Upper lobe of left lung (tissue), 6 donors: ENCODE measurements around the gene TMTC2. TPM values are rescaled to one million over a fixed set of nuclear protein-coding genes. Genes with fewer than 3 reads are reported as not detected.

Experiments used
- ATAC-seq, 2 donors: fragments of 200-7000 bp; cut with Tn5 transposase; one replicate each; pipeline ENCODE4 v1.9.1; 2022; ENCODE audit warnings: mild to moderate bottlenecking in 2 of 2, moderate library complexity in 2 of 2; ENCODE audit not compliant: low FRiP score in 2 of 2
- DNase-seq, 2 donors: peaks; one replicate each; pipeline ENCODE4 v3.0.0-alpha.2; 2019 to 2020
- H3K27ac ChIP-seq, 4 donors: fragments of 200-600 bp; sonication (generic); one replicate each; pipeline ENCODE4 v1.5.1; 2016 to 2019
- H3K27me3 ChIP-seq, 4 donors: fragments of 200-600 bp; sonication (generic); one replicate each; pipeline ENCODE4 v1.5.1; 2017 to 2019
- H3K36me3 ChIP-seq, 4 donors: fragments of 200-600 bp; sonication (generic); one replicate each; pipeline ENCODE4 v1.5.1; 2016 to 2019
- H3K4me1 ChIP-seq, 4 donors: fragments of 200-600 bp; sonication (generic); one replicate each; pipeline ENCODE4 v1.5.1; 2018 to 2019
- H3K4me3 ChIP-seq, 4 donors: fragments of 200-600 bp; sonication (generic); one replicate each; pipeline ENCODE4 v1.5.1; 2017 to 2019; ENCODE audit warnings: mild to moderate bottlenecking in 2 of 4, moderate library complexity in 1 of 4
- H3K9me3 ChIP-seq, 4 donors: fragments of 200-600 bp; sonication (generic); one replicate each; pipeline ENCODE4 v1.5.1; 2018 to 2019
- CTCF ChIP-seq, 6 experiments: fragments of 450-650 bp in 4 of 6; fragments of 200-600 bp in 2 of 6; sonication (generic) in 2 of 6; IDR thresholded peaks; one replicate each; pipeline ENCODE4 v1.5.1; 2016 to 2019; ENCODE audit warnings: antibody characterized with exemption in 6 of 6
- EP300 ChIP-seq, 4 donors: sonication (generic); formaldehyde crosslinking; IDR thresholded peaks; one replicate each; pipeline ENCODE4 v1.5.1; 2017; ENCODE audit warnings: antibody characterized with exemption in 4 of 4, control low read depth in 2 of 4
- POLR2A ChIP-seq, 4 donors: fragments of 450-650 bp; IDR thresholded peaks; one replicate each; pipeline ENCODE4 v1.5.1; 2016 to 2017; ENCODE audit warnings: antibody characterized with exemption in 4 of 4, mild to moderate bottlenecking in 2 of 4
- POLR2AphosphoS5 ChIP-seq, 2 donors: sonication (generic); formaldehyde crosslinking; IDR thresholded peaks; one replicate each; pipeline ENCODE4 v1.5.1; 2017; ENCODE audit warnings: antibody characterized with exemption in 2 of 2
- WGBS, 2 donors: methylation state at CpG; one replicate each; pipeline ENCODE4 v1.1.5; 2017 to 2018; 5-methylcytosine and 5-hydroxymethylcytosine counted together
- total RNA-seq, 6 donors: library from RNA; depleted of rRNA in 4 of 6; stranded (reverse); fragments of >200 nt in 4 of 6; gene quantifications; one replicate each; pipeline versions ENCODE4 v1.1.0 to v1.2.1, GENCODE V29; 2016 to 2021
- donor health status: DM: no; HTN: no; CAD: no; lungs with moderate emphysema.
- donor health status: DM: no; HTN: yes; CAD: no; lungs with severe emphysema.

TMTC2 gene
- total RNA-seq, 6 donors from 2014 or later: 21.2 to 37.7 (median 26.8) TPM

GRCh38 chr12:82886671-82887340 lies 200.1 kb downstream of the TMTC2 start:
- Histone ChIP-seq H3K9me3 (no peaks in the 10 kb centered on the region), H3K27ac (no peak overlapping the region), H3K27me3 (no peaks in the 10 kb centered on the region), H3K4me1 (no peaks in the 10 kb centered on the region), H3K36me3 (no peaks in the 10 kb centered on the region), H3K4me3 (no peak overlapping the region)
- ATAC-seq (no peak), DNase-seq (no peak)
- 50 to 59% methylated on average over 2 of the region's 2 CpGs for WGBS, 2 donors
- TF ChIP-seq EP300 (IDR thresholded peaks at IDR 0.05) (no peak), POLR2A (IDR thresholded peaks at IDR 0.05) (no peak), POLR2AphosphoS5 (IDR thresholded peaks at IDR 0.05) (no peak), CTCF (IDR thresholded peaks at IDR 0.05) (no peak)

GRCh38 chr12:82893896-82894295 lies 207.2 kb downstream of the TMTC2 start:
- Histone ChIP-seq H3K4me3 (no peak overlapping the region), H3K36me3 (no peaks in the 10 kb centered on the region), H3K27ac (no peak overlapping the region), H3K4me1 (no peaks in the 10 kb centered on the region), H3K27me3 (no peaks in the 10 kb centered on the region), H3K9me3 (no peaks in the 10 kb centered on the region)
- no peak for TF ChIP-seq POLR2A (IDR thresholded peaks at IDR 0.05)
- TF ChIP-seq CTCF (IDR thresholded peaks at IDR 0.05): no peak
- no peak for TF ChIP-seq POLR2AphosphoS5 (IDR thresholded peaks at IDR 0.05)
- TF ChIP-seq EP300 (IDR thresholded peaks at IDR 0.05): no peak
- 35 to 48% methylated on average over 5 of the region's 5 CpGs for WGBS, 2 donors
- ATAC-seq (no peak), DNase-seq (no peak)

- no peak for ATAC-seq
- TF ChIP-seq EP300 (IDR thresholded peaks at IDR 0.05): no peak
- TF ChIP-seq POLR2A (IDR thresholded peaks at IDR 0.05): no peak
- TF ChIP-seq CTCF (IDR thresholded peaks at IDR 0.05): no peak
- no peak for TF ChIP-seq POLR2AphosphoS5 (IDR thresholded peaks at IDR 0.05)
- no peaks in the 10 kb centered on the region for H3K4me1 ChIP-seq
- H3K36me3 ChIP-seq: no peaks in the 10 kb centered on the region
- WGBS, 2 donors: 81 to 86% methylated on average over 7 of the region's 7 CpGs
- H3K9me3 ChIP-seq: no peaks in the 10 kb centered on the region
- no peaks in the 10 kb centered on the region for H3K27me3 ChIP-seq
- H3K4me3 ChIP-seq: no peak overlapping the region
- DNase-seq: no peak
- no peak overlapping the region for H3K27ac ChIP-seq
Measured at GRCh38 chr12:82896277-82896676, 209.6 kb downstream of the TMTC2 start.

GRCh38 chr12:82896979-82897378 lies 210.3 kb downstream of the TMTC2 start:
- H3K4me3 ChIP-seq: no peak overlapping the region
- no peak overlapping the region for H3K27ac ChIP-seq
- H3K4me1 ChIP-seq: no peaks in the 10 kb centered on the region
- no peaks in the 10 kb centered on the region for H3K36me3 ChIP-seq
- ATAC-seq (no peak), DNase-seq (peak in 1 of 2 donors; percentile 68)
- 60 to 69% methylated on average over 3 of the region's 3 CpGs for WGBS, 2 donors
- no peaks in the 10 kb centered on the region for H3K9me3 ChIP-seq
- H3K27me3 ChIP-seq: no peaks in the 10 kb centered on the region
- TF ChIP-seq POLR2AphosphoS5 (IDR thresholded peaks at IDR 0.05) (no peak), CTCF (IDR thresholded peaks at IDR 0.05) (no peak), EP300 (IDR thresholded peaks at IDR 0.05) (no peak), POLR2A (IDR thresholded peaks at IDR 0.05) (no peak)

GRCh38 chr12:82898441-82898840 lies 211.7 kb downstream of the TMTC2 start:
- H3K27me3 ChIP-seq: no peaks in the 10 kb centered on the region
- WGBS, 2 donors: 43 to 59% methylated on average over 2 of the region's 2 CpGs
- no peak overlapping the region for H3K4me3 ChIP-seq
- DNase-seq (no peak), ATAC-seq (no peak)
- H3K27ac ChIP-seq: no peak overlapping the region
- no peaks in the 10 kb centered on the region for H3K36me3 ChIP-seq
- no peak for TF ChIP-seq EP300 (IDR thresholded peaks at IDR 0.05)
- no peak for TF ChIP-seq POLR2AphosphoS5 (IDR thresholded peaks at IDR 0.05)
- TF ChIP-seq POLR2A (IDR thresholded peaks at IDR 0.05): no peak
- no peak for TF ChIP-seq CTCF (IDR thresholded peaks at IDR 0.05)
- H3K9me3 ChIP-seq: no peaks in the 10 kb centered on the region
- no peaks in the 10 kb centered on the region for H3K4me1 ChIP-seq
